Vagina (tissue), 2 donors: ENCODE measurements around the gene SLC26A4. TPM values are rescaled to one million over a fixed set of nuclear protein-coding genes. Genes with fewer than 3 reads are reported as not detected.
"Not testable (repeated sequence)": the region's sequence is repeated elsewhere in the genome, so short reads cannot be mapped to it uniquely, and the experiment has no call there.

ENCODE experiments used
- DNase-seq, 2 donors: peaks; one replicate each; pipeline ENCODE4 v3.0.0-alpha.2; 2017; ENCODE audit errors: extremely low spot score in 2 of 2
- H3K27ac ChIP-seq: fragments of 200-600 bp; sonication (generic); one replicate; pipeline ENCODE4 v1.5.1; 2019
- H3K27me3 ChIP-seq: fragments of 200-600 bp; sonication (generic); one replicate; pipeline ENCODE4 v1.5.1; 2019
- H3K36me3 ChIP-seq, 2 donors: fragments of 200-600 bp; sonication (generic); one replicate each; pipeline ENCODE4 v1.5.1; 2017 to 2019
- H3K4me1 ChIP-seq: fragments of 200-600 bp; sonication (generic); one replicate; pipeline ENCODE4 v1.5.1; 2019
- H3K4me3 ChIP-seq, 2 donors: fragments of 200-600 bp; sonication (generic); 1 replicate in 1 of 2; 2 replicates in 1 of 2; pipeline ENCODE4 v1.5.1; 2016 to 2019
- H3K9me3 ChIP-seq: fragments of 200-600 bp; sonication (generic); one replicate; pipeline ENCODE4 v1.5.1; 2019
- CTCF ChIP-seq, 3 experiments: fragments of 450-650 bp in 2 of 3; fragments of 200-600 bp in 1 of 3; sonication (generic) in 1 of 3; IDR thresholded peaks; one replicate each; pipeline ENCODE4 v1.5.1; 2017 to 2019; ENCODE audit warnings: antibody characterized with exemption in 3 of 3, mild to moderate bottlenecking in 2 of 3, moderate library complexity in 2 of 3
- POLR2A ChIP-seq, 2 donors: fragments of 450-650 bp; IDR thresholded peaks; one replicate each; pipeline ENCODE4 v1.6.1; 2017; ENCODE audit warnings: antibody characterized with exemption in 2 of 2, mild to moderate bottlenecking in 2 of 2, moderate library complexity in 2 of 2
- POLR2AphosphoS5 ChIP-seq, 2 donors: sonication (generic); formaldehyde crosslinking; IDR thresholded peaks; one replicate each; pipeline ENCODE4 v1.9.0; 2017; ENCODE audit warnings: antibody characterized with exemption in 2 of 2, mild to moderate bottlenecking in 2 of 2, low read depth in 1 of 2; ENCODE audit not compliant: insufficient read depth in 1 of 2
- intact Hi-C: fragments of 100-400 bp; cut with DNase I; formaldehyde crosslinking; loops from one replicate; pipeline ENCODE4 v1.15.1; 2023
- total RNA-seq: library from RNA; depleted of rRNA; stranded (reverse); fragments of >200 nt; gene quantifications from one replicate; pipeline ENCODE4 v1.2.3, GENCODE V29; 2016

Gene SLC26A4
- total RNA-seq, 1 donor from 2014 or later: not detected

- no peak for TF ChIP-seq CTCF (IDR thresholded peaks at IDR 0.05)
- no peak for TF ChIP-seq POLR2A (IDR thresholded peaks at IDR 0.05)
- no peak for TF ChIP-seq POLR2AphosphoS5 (IDR thresholded peaks at IDR 0.05; ENCODE audit: insufficient read depth in 1 of 2, low read depth in 1 of 2)
- no peak for DNase-seq
- no peaks in the 10 kb centered on the region for H3K4me1 ChIP-seq
Measured at GRCh38 chr7:107630342-107630741, 30.3 kb upstream of the SLC26A4 start.

GRCh38 chr7:107631588-107632491 lies 28.8 kb upstream of the SLC26A4 start:
- H3K4me3 ChIP-seq: no peak overlapping the region
- no peak overlapping the region for H3K27ac ChIP-seq
- no peaks in the 10 kb centered on the region for H3K27me3 ChIP-seq
- intact Hi-C loops: no loop called here
- TF ChIP-seq POLR2A (IDR thresholded peaks at IDR 0.05) (no peak), POLR2AphosphoS5 (IDR thresholded peaks at IDR 0.05; ENCODE audit: insufficient read depth in 1 of 2, low read depth in 1 of 2) (no peak), CTCF (IDR thresholded peaks at IDR 0.05) (no peak)
- DNase-seq: no peak
- no peaks in the 10 kb centered on the region for H3K4me1 ChIP-seq
- H3K9me3 ChIP-seq: no peaks in the 10 kb centered on the region
- peaks cover 0 to 6% of the 10 kb centered on the region in 2 donors for H3K36me3 ChIP-seq

More at GRCh38 chr7:107630342-107630741, 30.3 kb upstream of the SLC26A4 start:
- H3K27ac ChIP-seq: no peak overlapping the region
- no peak overlapping the region for H3K4me3 ChIP-seq
- H3K27me3 ChIP-seq: no peaks in the 10 kb centered on the region
- peaks cover 0 to 6% of the 10 kb centered on the region in 2 donors for H3K36me3 ChIP-seq
- no peaks in the 10 kb centered on the region for H3K9me3 ChIP-seq
- intact Hi-C loops: no loop called here

- Histone ChIP-seq H3K36me3 (peaks cover 0 to 6% of the 10 kb centered on the region in 2 donors), H3K4me1 (no peaks in the 10 kb centered on the region), H3K27ac (no peak overlapping the region), H3K4me3 (no peak overlapping the region), H3K27me3 (no peaks in the 10 kb centered on the region), H3K9me3 (no peaks in the 10 kb centered on the region)
- intact Hi-C loops: no loop called here
- no peak for TF ChIP-seq CTCF (IDR thresholded peaks at IDR 0.05)
- TF ChIP-seq POLR2A (IDR thresholded peaks at IDR 0.05): no peak
- TF ChIP-seq POLR2AphosphoS5 (IDR thresholded peaks at IDR 0.05; ENCODE audit: insufficient read depth in 1 of 2, low read depth in 1 of 2): no peak
- DNase-seq: no peak
Measured at GRCh38 chr7:107632492-107632865, 28.1 kb upstream of the SLC26A4 start.

GRCh38 chr7:107638594-107638993 lies 22.0 kb upstream of the SLC26A4 start:
- H3K27ac ChIP-seq: no peak overlapping the region
- no peaks in the 10 kb centered on the region for H3K27me3 ChIP-seq
- no peaks in the 10 kb centered on the region for H3K9me3 ChIP-seq
- no peaks in the 10 kb centered on the region for H3K36me3 ChIP-seq
- intact Hi-C loops: no loop called here
- no peaks in the 10 kb centered on the region for H3K4me1 ChIP-seq
- no peak for DNase-seq
- H3K4me3 ChIP-seq: no peak overlapping the region
- TF ChIP-seq POLR2A (IDR thresholded peaks at IDR 0.05): no peak
- TF ChIP-seq POLR2AphosphoS5 (IDR thresholded peaks at IDR 0.05; ENCODE audit: insufficient read depth in 1 of 2, low read depth in 1 of 2): no peak
- no peak for TF ChIP-seq CTCF (IDR thresholded peaks at IDR 0.05)

GRCh38 chr7:107639070-107639469 lies 21.6 kb upstream of the SLC26A4 start:
- DNase-seq, H3K4me3 ChIP-seq, H3K27ac ChIP-seq, H3K4me1 ChIP-seq, H3K9me3 ChIP-seq, intact Hi-C loops, H3K27me3 ChIP-seq, H3K36me3 ChIP-seq: not testable (repeated sequence)
